Body of pancreas (tissue), 4 donors: ENCODE data around the gene MGAM2.

Source experiments
- CTCF ChIP-seq, 7 experiments: fragments of 450-650 bp in 4 of 7; fragments of 200-600 bp in 3 of 7; sonication (generic) in 3 of 7; IDR thresholded peaks; one replicate each; pipeline ENCODE4 v1.5.1; 2016 to 2019; ENCODE audit warnings: antibody characterized with exemption in 7 of 7
- POLR2A ChIP-seq, 3 donors: fragments of 450-650 bp; IDR thresholded peaks; one replicate each; pipeline ENCODE4 v1.6.1; 2016; ENCODE audit warnings: antibody characterized with exemption in 3 of 3, mild to moderate bottlenecking in 2 of 3

- no peak for TF ChIP-seq CTCF (IDR thresholded peaks at IDR 0.05)
- no peak for TF ChIP-seq POLR2A (IDR thresholded peaks at IDR 0.05)
Observed at GRCh38 chr7:142172932-142173331, 61.4 kb downstream of the MGAM2 start.
